ENCODE data around the gene SMG6. TPM values are rescaled to one million over a fixed set of nuclear protein-coding genes. Genes with fewer than 3 reads are reported as not detected.

SMG6 gene
- total and polyA plus RNA-seq, 2 of the 8 experiments (the other 6 are each of a cell fraction or from before 2014, with no cell fraction given), result 18.5 to 25.2 TPM

GRCh38 chr17:2184993-2185931 lies 118.3 kb downstream of the SMG6 start (continued):
- no peak for TF ChIP-seq CHD7 (IDR thresholded peaks at IDR 0.05; ENCODE audit: insufficient replicate concordance, low read length)
